SIG-M5 (cell line): Measurements from ENCODE around the gene SH3BGR.
A peak's percentile ranks its signal among the peaks of the same experiment; 100 is the strongest.
"Not testable (repeated sequence)": the region's sequence is repeated elsewhere in the genome, so short reads cannot be mapped to it uniquely, and the experiment has no call there.

ENCODE experiments used
- DNase-seq: peaks from one replicate; lab custom pipeline; 2025; lab: John Stamatoyannopoulos, UW

Gene SH3BGR

DNA sequence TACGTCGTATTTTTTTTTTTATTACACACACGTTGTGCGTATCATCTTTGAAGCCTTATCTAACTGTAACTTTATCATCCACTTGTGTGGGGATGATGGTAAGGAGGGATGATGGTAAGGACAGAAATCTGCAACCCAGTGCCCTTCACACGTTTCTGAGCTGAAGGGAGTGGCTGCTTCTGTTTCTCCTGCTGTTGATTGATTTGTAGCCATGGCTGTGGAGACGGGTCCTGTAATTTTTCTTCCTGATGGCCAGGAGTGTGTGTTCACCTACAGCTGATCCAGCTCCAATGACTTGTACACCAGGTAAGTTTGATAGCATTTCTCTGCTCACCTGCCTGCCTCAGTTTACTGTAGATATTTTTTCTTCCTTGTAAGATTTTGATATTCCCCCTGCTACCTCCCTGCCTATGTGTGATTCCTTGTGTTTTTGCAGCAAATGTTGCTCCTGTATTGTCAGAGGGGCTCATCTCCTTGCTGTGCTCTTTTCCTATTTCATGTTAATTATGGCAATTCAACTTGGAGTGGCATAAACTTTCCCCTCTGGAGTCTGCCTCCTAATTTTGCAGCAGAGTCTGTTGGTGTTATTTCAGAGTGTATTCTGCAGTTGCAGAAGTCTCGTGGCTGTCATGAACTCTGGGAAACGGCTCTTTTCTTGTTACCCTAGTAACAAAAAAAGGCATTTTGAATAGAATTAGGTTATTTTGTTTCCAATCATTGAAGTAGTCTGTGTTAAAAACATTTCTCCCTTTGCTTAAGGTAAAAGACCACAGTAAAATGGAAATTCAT, 64.1 kb downstream of the SH3BGR start:
- no peak for DNase-seq

DNA sequence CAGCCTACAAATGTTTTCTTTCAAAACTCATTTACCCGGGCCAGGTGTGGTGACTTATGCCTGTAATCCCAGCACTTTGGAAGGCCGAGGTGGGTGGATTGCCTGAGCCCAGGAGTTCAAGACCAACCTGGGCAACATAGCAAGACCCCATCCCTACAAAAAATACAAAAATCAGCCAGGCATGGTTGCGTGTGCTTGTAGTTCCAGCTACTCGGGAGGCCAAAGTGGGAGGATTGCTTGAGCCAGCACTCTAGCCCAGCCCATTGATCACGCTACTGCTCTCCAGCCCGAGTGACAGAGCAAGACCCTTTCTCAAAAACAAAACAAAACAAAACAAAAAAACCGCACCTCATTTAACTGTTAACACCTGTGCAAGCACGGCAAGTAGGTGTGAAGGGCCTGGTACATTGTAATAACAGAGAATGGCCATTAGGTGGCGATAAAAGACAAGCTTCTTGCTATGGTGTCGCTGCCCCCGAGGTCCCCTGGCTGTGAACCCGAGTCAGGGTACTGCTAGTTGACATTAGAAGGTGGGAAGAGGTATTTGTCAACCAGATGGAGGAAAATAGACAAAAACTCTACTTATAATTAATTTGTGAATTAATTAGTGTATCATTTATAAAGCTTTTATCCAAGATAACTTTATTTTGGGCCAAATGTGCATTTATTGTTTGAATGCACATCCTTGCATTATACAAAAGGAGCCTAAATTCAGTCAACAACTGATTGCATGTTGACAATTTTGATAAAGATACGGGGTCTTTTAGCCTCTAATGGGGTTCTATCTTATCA, 66.5 kb downstream of the SH3BGR start:
- peak; percentile 9 for DNase-seq

- DNase-seq, result no peak
These were observed 67.1 kb downstream of the SH3BGR start for GRCh38 chr21:39518847-39519210.

DNA sequence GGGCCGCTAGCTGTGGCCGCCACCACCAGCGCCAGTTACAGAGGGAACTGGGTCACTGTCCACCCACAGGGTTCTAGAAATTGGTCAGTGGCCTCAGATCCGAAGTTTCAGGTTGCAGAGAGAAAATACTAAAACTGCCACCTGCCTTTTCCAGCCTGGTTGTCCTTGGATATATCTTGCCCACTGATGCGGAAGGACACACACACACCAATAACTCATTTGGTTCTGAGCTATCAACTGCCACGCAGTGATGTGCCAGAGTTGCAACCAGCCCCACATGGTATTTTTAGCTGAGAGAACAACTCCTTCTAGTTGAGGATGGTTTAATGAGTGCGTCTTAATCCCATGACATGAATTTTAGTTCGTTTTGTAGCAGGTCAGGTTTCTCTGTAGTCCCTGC, 68.1 kb downstream of the SH3BGR start:
- no peak for DNase-seq

DNA sequence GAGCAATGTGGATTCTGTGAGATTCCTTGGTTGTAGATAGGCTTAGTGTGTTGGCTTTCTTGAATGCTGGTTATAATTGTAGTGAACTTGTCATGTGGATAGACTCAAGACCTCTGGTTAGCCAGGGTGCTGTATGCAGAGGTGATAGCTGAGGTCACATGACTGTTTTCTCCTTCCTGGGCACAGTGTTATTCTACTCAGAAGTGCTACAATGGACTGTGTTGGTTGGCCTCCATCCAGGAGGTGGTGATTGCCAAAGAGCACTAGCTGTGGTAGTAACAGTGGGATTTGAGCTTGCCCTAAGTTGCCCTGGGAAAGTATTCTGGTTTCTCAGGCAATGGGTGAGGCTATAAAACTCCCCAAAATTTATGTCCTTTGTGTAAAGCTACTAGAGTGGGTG, 71.6 kb downstream of the SH3BGR start:
- no peak for DNase-seq

DNA sequence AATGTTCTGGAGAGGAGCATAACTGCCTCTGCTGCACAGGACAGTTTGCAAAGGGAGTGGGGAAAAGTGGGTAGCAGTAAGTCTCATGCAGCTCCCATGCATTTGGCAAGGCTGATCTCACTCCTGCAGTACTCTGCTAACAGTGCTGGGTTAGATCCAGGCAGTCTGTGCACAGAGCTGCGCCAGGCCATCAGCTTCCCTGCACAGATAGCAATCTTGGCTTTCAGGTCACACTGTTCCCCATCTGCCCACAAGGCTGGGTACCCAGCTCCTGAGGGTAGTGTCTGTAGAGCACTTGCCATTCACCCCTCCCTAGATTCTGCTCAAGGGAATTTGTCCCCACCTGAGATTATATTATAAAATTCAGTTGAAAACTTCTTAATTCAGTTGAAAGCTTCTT, 72.1 kb downstream of the SH3BGR start:
- DNase-seq, result no peak

DNA sequence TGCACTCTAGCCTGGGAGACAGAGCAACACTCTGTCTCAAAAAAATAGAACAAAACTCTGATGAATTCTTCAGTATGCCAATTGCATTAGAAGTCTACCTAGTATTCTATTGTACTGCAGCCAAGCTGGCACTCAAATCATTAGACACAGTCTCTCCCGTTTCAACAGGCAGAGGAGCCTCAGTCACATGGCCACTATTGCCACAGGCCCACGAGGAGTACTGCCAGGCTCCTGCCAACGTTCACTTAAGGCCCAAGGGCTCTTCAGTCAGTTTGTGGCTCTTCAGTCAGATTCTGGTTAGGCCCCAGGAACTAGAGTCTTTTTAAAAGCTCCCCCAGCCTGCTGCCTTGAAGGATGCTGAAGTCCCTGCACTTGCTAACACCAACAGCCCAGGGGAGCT, 73.4 kb downstream of the SH3BGR start:
- no peak for DNase-seq

- no peak for DNase-seq
These were observed 73.8 kb downstream of the SH3BGR start for GRCh38 chr21:39525601-39526000.

DNA sequence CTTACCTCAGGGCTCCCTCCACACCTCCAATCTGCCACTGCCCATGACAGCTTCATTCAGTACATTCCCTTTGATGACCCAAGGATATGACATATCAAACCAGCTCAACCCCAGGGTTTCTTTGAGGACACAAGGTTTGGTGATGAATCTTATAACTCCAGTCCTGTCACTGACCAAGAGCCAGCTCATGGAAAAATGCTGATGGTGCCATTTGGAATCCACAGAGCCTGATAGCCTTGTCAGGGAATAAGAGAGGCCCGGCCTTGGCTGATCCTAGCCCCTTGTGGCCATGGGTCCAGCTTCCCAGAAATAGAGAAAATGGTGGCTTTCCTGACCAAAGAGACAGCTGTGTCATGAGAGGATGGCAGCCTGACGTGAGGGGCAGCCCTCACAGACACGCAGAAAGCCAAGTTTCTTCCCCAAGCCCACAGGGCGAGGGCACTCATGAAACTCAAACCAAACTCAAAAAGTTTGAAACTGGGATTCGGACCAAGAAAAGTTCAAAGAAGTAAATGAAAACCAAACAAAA, 75.4 kb downstream of the SH3BGR start:
- DNase-seq, result no peak

- no peak for DNase-seq
These were observed 76.1 kb downstream of the SH3BGR start for GRCh38 chr21:39527664-39528381.

GRCh38 chr21:39529026-39529425, 77.3 kb downstream of the SH3BGR start:
- no peak for DNase-seq

GRCh38 chr21:39531064-39531463, 79.3 kb downstream of the SH3BGR start:
- DNase-seq, result no peak

DNA sequence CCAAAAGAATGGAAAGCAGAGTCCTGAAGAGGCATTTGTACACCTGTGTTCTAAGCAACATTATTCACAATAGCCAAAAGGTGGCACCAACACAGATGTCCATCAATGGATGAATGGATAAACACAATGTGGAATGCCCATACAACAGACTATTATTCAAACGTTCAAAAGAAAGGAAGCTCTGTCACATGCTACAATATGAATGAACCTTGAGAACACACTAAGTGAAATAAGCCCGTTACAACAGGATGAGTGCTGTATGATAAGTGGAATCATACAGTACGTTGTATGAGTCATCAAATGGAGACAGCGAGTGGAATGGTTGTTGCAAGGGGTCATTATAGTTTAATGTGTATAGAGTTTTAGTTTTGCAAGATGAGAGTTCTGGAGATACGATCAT, 80.1 kb downstream of the SH3BGR start:
- DNase-seq, result no peak

DNA sequence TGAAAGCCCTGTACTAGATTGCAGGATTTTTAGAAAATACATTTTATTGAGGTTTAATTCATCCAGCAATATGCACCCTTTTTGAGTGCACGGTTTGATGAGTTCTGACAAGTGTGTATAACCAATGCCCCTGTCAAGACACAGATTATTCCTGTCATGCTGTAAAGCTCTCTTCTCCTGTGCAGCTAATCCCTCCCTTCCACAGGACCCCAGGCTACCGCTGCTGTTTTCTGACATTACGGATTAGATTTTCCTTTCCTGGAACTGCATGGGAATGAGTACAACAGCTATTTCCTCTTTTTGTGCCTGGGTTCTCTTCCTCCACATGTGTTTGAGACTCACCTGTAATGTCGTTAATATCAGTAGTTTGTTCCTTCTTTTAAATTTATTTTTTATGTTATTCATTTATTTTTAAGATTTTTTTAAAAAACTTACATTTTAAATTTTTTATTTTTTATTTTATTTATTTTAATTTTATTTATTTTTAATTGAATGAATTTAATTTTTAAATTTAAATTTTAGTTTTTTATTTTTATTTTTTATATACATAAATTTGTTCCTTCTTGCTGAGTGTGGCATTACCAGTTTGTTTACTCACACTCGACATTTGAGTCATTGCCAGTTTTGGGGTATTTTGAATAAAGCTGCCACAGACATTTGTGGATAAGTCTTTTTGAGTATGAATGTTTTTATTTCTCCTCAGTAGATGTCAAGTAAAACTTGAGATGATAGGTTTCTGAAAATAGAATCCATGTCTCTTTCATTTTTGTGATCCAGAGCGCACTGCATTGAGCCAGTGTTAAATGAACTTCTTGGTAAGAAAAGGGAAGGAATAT, 82.0 kb downstream of the SH3BGR start:
- no peak for DNase-seq

- no peak for DNase-seq
These were observed 84.1 kb downstream of the SH3BGR start for GRCh38 chr21:39535646-39536437.

DNA sequence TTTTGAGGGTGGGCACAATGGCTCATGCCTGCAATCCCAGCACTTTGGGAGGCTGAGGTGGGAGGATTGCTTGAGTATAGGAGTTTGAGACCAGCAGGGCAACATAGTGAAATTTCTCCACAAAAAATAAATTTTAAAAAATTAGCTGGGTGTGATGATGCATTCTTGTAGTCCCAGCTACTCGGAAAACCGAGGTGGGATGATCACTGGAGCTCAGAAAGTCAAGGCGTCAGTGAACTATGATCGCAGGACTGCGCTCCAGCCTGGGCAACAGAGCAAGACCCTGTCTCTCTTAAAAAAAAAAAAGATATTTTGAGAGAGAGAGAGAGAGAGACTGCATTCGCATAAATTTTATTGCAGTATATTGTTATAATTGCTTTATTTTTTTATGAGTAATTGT, 85.1 kb downstream of the SH3BGR start:
- DNase-seq, result no peak

DNA sequence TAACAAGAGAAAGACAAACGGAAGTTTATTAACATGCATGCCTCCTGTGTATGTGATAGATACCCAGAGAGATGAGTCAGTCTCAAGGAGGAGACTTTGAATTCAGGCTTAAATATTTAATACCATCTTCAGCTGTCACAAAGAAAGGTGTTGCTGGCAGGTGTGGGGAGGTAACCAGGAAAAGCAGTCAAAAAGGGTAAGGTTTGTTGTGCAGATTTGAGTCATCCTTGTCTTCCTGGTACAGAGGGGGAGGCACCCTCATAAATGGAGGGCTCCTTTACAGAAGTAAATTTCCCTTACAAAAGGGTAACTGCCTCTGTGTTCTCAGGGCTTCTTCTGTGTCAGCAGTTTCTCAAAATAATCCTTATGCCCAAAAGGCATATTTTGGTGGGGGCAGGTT, 85.8 kb downstream of the SH3BGR start:
- no peak for DNase-seq

- DNase-seq, result no peak
These were observed 86.8 kb downstream of the SH3BGR start for GRCh38 chr21:39538453-39539042.

DNA sequence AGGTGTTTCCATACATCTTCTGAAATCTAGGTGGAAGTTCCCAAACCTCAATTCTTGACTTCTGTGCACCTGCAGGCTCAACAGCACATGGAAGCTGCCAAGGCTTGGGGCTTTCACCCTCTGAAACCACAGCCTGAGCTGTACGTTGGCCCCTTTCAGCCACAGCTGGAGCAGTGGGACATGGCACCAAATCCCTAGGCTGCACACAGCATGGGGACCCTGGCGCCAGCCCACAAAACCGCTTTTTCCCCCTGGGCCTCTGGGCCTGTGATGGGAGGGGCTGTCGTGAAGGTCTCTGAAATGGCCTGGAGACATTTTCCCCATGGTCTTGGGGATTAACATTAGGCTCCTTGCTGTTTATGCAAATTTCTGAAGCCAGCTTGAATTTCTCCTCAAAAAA, 88.6 kb downstream of the SH3BGR start:
- DNase-seq, result not testable (repeated sequence)

DNA sequence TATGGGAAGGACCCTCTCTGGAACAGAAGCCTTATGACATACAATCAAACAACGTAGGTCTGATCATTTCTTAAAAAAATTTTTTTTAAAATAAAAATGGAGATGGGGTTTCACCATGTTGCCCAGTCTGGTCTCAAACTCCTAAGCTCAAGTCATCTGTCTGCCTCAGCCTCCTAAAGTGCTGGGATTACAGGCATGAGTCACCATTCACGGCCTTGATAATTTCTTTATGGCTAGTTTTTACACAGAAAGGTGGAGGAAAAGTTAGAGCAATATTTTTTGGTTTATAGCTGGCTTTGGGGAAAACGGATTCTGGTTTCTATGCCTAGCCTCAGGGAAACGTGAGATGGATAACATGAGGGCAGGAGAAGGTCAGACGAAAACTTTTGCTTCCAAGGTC, 91.0 kb downstream of the SH3BGR start:
- DNase-seq, result no peak

GRCh38 chr21:39546522-39546921, 94.8 kb downstream of the SH3BGR start:
- no peak for DNase-seq
